Adrenal gland (tissue), 5 donors: ENCODE results near the gene SPATA33.

Experiments used
- POLR2A ChIP-seq, 2 donors: fragments of 450-650 bp; IDR thresholded peaks; one replicate each; pipeline ENCODE4 v1.6.1; 2017; ENCODE audit warnings: antibody characterized with exemption in 2 of 2, mild to moderate bottlenecking in 2 of 2, moderate library complexity in 1 of 2
- TF ChIP-seq, protein P1 (sequence below), 6 experiments: fragments of 450-650 bp in 4 of 6; fragments of 200-600 bp in 2 of 6; sonication (generic) in 1 of 6; IDR thresholded peaks; 1 replicate in 5 of 6; 2 replicates in 1 of 6; pipeline versions ENCODE4 v1.5.1 to v1.8.0; 2016 to 2021; ENCODE audit warnings: antibody characterized with exemption in 6 of 6, mild to moderate bottlenecking in 2 of 6, moderate library complexity in 1 of 6
- donor health status: DM: no; HTN: no; CAD: no.

DNA sequence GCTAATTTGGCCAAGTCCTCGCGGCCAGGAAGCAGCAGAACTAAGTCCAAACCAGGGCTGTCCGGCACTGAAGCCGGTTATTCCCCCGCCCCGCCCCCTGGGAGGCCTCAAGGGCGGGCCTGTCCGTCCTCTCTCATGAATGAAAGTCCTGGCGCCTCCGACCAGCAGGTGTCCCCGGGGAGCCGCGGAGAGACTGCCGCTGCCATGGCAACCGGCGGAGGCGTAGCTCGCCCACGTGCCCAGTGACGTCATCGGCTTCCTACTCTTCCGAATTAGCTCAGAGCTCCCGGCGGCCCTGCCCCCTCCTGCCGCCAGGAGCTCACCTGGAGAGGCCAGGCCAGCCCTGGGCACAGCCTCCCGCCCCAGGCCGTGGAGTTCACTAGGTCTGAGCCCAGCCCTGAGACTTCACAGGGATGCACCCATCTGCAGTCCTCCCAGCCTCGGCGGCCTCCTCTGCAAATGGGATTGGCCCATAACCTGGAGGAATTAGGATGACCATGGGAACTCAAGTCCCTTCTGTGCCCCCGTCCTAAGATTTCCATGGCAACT lies 42.5 kb downstream of the SPATA33 start:
- TF ChIP-seq, protein P1, sequence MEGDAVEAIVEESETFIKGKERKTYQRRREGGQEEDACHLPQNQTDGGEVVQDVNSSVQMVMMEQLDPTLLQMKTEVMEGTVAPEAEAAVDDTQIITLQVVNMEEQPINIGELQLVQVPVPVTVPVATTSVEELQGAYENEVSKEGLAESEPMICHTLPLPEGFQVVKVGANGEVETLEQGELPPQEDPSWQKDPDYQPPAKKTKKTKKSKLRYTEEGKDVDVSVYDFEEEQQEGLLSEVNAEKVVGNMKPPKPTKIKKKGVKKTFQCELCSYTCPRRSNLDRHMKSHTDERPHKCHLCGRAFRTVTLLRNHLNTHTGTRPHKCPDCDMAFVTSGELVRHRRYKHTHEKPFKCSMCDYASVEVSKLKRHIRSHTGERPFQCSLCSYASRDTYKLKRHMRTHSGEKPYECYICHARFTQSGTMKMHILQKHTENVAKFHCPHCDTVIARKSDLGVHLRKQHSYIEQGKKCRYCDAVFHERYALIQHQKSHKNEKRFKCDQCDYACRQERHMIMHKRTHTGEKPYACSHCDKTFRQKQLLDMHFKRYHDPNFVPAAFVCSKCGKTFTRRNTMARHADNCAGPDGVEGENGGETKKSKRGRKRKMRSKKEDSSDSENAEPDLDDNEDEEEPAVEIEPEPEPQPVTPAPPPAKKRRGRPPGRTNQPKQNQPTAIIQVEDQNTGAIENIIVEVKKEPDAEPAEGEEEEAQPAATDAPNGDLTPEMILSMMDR (IDR thresholded peaks at IDR 0.05) = peak; percentile 56 to 91 (median 86)
- TF ChIP-seq POLR2A (IDR thresholded peaks at IDR 0.05) = no peak
